Stimulated activated effector memory CD8-positive, alpha-beta T cell treated with anti-CD3 and anti-CD28 coated beads, Interleukin-12 subunit alpha, Interleukin-12 subunit beta, amount 100 ng/mL, for 72 hours (primary cell): ENCODE results near the gene TPSG1.

Experiments
- ATAC-seq: fragments of 150-1000 bp; cut with Tn5 transposase; 2 replicates; pipeline ENCODE4 v1.10.0; 2021
- DNase-seq, 2 donors: peaks; one replicate each; pipeline ENCODE4 v3.0.0; 2021 to 2022; ENCODE audit warnings: low spot score in 2 of 2
- H3K27ac Mint-ChIP-seq: one replicate; pipeline ENCODE4 v1.8.0; 2022; ENCODE audit warnings: mild to moderate bottlenecking, mixed read lengths
- H3K36me3 Mint-ChIP-seq: one replicate; pipeline ENCODE4 v1.8.0; 2022; ENCODE audit warnings: mild to moderate bottlenecking, mixed read lengths
- H3K4me1 Mint-ChIP-seq: one replicate; pipeline ENCODE4 v1.8.0; 2022; ENCODE audit warnings: mixed read lengths
- H3K4me3 Mint-ChIP-seq: one replicate; pipeline ENCODE4 v1.8.0; 2022; ENCODE audit warnings: mild to moderate bottlenecking, mixed read lengths
- H3K9me3 Mint-ChIP-seq: one replicate; pipeline ENCODE4 v1.8.0; 2022; ENCODE audit warnings: mixed read lengths

TPSG1 gene

GRCh38 chr16:1175566-1176279 is 49.3 kb downstream of the TPSG1 start:
- ATAC-seq (no peak), DNase-seq (no peak)
- Mint-ChIP-seq H3K36me3 (no peaks in the 10 kb centered on the region), H3K9me3 (no peaks in the 10 kb centered on the region), H3K27ac (no peak overlapping the region), H3K4me1 (no peaks in the 10 kb centered on the region), H3K4me3 (no peak overlapping the region)

DNA sequence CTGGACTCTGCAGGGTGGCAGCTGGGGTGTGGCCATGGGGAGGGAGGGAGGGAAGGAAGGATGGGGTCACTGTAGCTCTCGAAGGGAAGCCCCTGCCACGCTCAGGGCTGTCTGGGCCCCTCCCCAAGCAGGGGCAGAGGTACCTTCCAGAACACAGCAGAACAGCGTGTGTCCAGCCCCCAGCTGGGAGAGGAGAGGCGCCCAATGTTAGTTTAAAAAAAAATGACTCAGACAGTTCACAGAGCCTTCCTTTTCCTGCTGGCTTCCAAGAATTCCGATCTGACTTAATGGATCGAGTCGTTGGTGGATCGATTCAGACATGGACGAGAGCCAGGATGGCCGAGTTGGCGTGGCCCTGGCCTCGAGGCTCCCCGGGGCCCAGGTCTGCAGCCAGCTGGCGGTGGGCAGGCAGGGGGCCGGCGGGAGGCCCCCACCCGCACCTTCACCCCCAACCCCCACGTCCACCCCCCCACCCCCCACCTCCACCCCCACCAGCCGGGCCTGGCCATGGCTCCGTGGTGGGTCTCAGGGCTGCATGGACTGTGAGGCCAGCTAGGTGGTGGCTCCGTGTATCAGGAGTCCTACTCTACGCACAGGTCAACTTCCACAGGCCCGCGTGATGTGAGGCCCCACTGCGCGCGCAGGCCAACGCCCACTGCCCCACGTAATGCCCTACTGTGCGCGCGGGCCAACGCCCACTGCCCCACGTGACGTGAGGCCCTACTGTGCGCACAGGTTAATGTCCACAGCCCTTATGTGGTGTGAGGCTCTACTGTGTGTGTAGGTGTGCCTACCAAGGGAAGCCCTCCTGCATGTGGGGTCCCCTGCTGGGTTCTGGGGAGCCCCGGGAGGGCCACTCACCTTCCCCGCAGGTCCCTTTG is 50.4 kb downstream of the TPSG1 start:
- no peaks in the 10 kb centered on the region for H3K9me3 Mint-ChIP-seq
- no peaks in the 10 kb centered on the region for H3K36me3 Mint-ChIP-seq
- H3K4me1 Mint-ChIP-seq, result no peaks in the 10 kb centered on the region
- no peak overlapping the region for H3K27ac Mint-ChIP-seq
- no peak overlapping the region for H3K4me3 Mint-ChIP-seq
- ATAC-seq (no peak), DNase-seq (no peak)

- Mint-ChIP-seq H3K36me3 (no peaks in the 10 kb centered on the region), H3K4me1 (no peaks in the 10 kb centered on the region), H3K9me3 (no peaks in the 10 kb centered on the region), H3K27ac (no peak overlapping the region), H3K4me3 (no peak overlapping the region)
- ATAC-seq, result no peak
- no peak for DNase-seq
These were observed 51.1 kb downstream of the TPSG1 start for GRCh38 chr16:1173788-1174451.

GRCh38 chr16:1172651-1173050 is 52.4 kb downstream of the TPSG1 start:
- Mint-ChIP-seq H3K4me1 (no peaks in the 10 kb centered on the region), H3K4me3 (no peak overlapping the region), H3K9me3 (no peaks in the 10 kb centered on the region), H3K36me3 (no peaks in the 10 kb centered on the region), H3K27ac (no peak overlapping the region)
- ATAC-seq (no peak), DNase-seq (no peak)

DNA sequence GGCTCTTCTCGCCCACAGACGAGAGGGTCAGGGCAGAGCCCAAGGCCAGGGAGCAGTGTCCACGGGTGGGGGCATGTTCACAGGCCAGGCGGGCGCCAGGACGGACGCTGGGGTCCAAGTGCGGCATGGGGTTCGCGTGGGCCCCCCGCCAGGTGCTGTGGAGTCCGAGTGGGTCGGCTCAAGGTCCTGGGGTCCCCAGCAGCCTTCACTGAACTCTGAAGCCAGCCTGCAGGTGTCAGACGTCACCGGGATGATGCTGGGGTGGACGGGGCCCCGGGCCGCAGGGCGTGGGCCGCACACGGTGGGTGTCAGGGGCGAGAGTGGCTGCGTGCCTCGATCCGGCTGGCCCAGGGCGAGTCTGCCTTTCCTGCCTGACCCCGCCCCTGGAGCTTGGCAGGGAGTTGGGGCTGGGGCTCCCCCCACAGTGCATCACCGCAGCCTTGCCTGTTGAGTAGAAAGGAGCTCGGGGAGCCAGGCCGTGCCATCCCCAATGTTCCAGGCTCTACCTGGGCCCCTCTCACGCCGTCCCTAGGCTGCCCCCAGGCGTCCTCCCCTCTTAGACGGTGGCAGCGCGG is 53.1 kb downstream of the TPSG1 start:
- no peak for DNase-seq
- Mint-ChIP-seq H3K27ac (no peak overlapping the region), H3K4me3 (no peak overlapping the region), H3K9me3 (no peaks in the 10 kb centered on the region), H3K4me1 (no peaks in the 10 kb centered on the region), H3K36me3 (no peaks in the 10 kb centered on the region)
- ATAC-seq, result no peak
